ENCODE results near the gene ITPR1.

GRCh38 chr3:4883011-4883410, 389.9 kb downstream of the ITPR1 start:
- TF ChIP-seq CTCF (IDR thresholded peaks at IDR 0.05) (no peak), EP300 (IDR thresholded peaks at IDR 0.05) (no peak), POLR2A (IDR thresholded peaks at IDR 0.05) (no peak)
